Smooth muscle cell (in vitro differentiated cells): ENCODE results near the gene CES5A. TPM values are rescaled to one million over a fixed set of nuclear protein-coding genes. Genes with fewer than 3 reads are reported as not detected.

Experiments used
- DNase-seq: peaks from one replicate; lab custom pipeline; 2025; ENCODE audit not compliant: unreplicated experiment; lab: John Stamatoyannopoulos, UW
- H2AFZ ChIP-seq: fragments of 200-600 bp; sonication (generic); 2 replicates; pipeline ENCODE4 v1.6.0; 2016; ENCODE audit warnings: antibody characterized with exemption, low read depth, mild to moderate bottlenecking
- H3F3A ChIP-seq: fragments of 200-600 bp; sonication (generic); 2 replicates; pipeline ENCODE4 v1.6.0; 2017; ENCODE audit warnings: antibody characterized with exemption, low read depth
- H3K27ac ChIP-seq: fragments of 200-600 bp; sonication (generic); 2 replicates; pipeline ENCODE4 v1.5.1; 2016; ENCODE audit warnings: low read depth, mild to moderate bottlenecking
- H3K27me3 ChIP-seq: fragments of 200-600 bp; sonication (generic); 2 replicates; pipeline ENCODE4 v1.6.1; 2016; ENCODE audit warnings: low read depth, mild to moderate bottlenecking
- H3K36me3 ChIP-seq: fragments of 200-600 bp; sonication (generic); 2 replicates; pipeline ENCODE4 v1.5.1; 2016; ENCODE audit warnings: low read depth
- H3K4me1 ChIP-seq: fragments of 200-600 bp; sonication (generic); 2 replicates; pipeline ENCODE4 v1.5.1; 2016; ENCODE audit warnings: low read depth
- H3K4me2 ChIP-seq: fragments of 200-600 bp; sonication (generic); 2 replicates; pipeline ENCODE4 v1.6.0; 2016; ENCODE audit warnings: mild to moderate bottlenecking
- H3K4me3 ChIP-seq: fragments of 200-600 bp; sonication (generic); 2 replicates; pipeline ENCODE4 v1.5.1; 2016; ENCODE audit warnings: mild to moderate bottlenecking
- H3K79me2 ChIP-seq: fragments of 200-600 bp; sonication (generic); 2 replicates; pipeline ENCODE4 v1.6.0; 2016; ENCODE audit warnings: low read depth, mild to moderate bottlenecking
- H3K9ac ChIP-seq: fragments of 200-600 bp; sonication (generic); 2 replicates; pipeline ENCODE4 v1.6.0; 2016; ENCODE audit warnings: low read depth
- H3K9me3 ChIP-seq: fragments of 200-600 bp; sonication (generic); replicated peaks from 2 replicates; pipeline ENCODE4 v1.5.1; 2016; ENCODE audit warnings: low read depth
- H4K20me1 ChIP-seq: fragments of 200-600 bp; sonication (generic); 2 replicates; pipeline ENCODE4 v1.6.0; 2016; ENCODE audit warnings: low read depth
- WGBS: methylation state at CpG from one replicate; pipeline ENCODE4 v1.1.7; 2016; ENCODE audit warnings: low lambda C conversion rate; 5-methylcytosine and 5-hydroxymethylcytosine counted together
- polyA plus RNA-seq: library from polyadenylated mRNA; unstranded; fragments of >200 nt; fragmentation: Nextera tagmentation; extraction: Ambion mirVana; gene quantifications from 2 replicates; pipeline ENCODE4 v1.2.1, GENCODE V29; 2016
- total RNA-seq: library from RNA; depleted of rRNA; stranded (reverse); fragments of >200 nt; gene quantifications from 2 replicates; pipeline ENCODE4 v1.2.3, GENCODE V29; 2014
- TF ChIP-seq, protein P1 (sequence below): fragments of 200-600 bp; sonication (generic); IDR thresholded peaks from 2 replicates; pipeline ENCODE4 v1.5.1; 2017; ENCODE audit warnings: borderline replicate concordance, mild to moderate bottlenecking, antibody characterized with exemption; ENCODE audit not compliant: insufficient read depth, poor library complexity, severe bottlenecking

Gene CES5A
- total and polyA plus RNA-seq, 2 experiments from 2014 or later = not detected

GRCh38 chr16:55907661-55908060 is 32.5 kb upstream of the CES5A start:
- Histone ChIP-seq H3K36me3 (no peaks in the 10 kb centered on the region), H2AFZ (no peak overlapping the region), H3K27me3 (no peaks in the 10 kb centered on the region), H3K27ac (no peak overlapping the region), H3K9ac (no peak overlapping the region), H3F3A (no peaks in the 10 kb centered on the region), H3K4me2 (no peak overlapping the region), H3K79me2 (no peaks in the 10 kb centered on the region), H4K20me1 (no peaks in the 10 kb centered on the region), H3K4me3 (no peak overlapping the region), H3K9me3 (no peaks in the 10 kb centered on the region), H3K4me1 (no peaks in the 10 kb centered on the region)
- no peak for DNase-seq
- TF ChIP-seq, protein P1, sequence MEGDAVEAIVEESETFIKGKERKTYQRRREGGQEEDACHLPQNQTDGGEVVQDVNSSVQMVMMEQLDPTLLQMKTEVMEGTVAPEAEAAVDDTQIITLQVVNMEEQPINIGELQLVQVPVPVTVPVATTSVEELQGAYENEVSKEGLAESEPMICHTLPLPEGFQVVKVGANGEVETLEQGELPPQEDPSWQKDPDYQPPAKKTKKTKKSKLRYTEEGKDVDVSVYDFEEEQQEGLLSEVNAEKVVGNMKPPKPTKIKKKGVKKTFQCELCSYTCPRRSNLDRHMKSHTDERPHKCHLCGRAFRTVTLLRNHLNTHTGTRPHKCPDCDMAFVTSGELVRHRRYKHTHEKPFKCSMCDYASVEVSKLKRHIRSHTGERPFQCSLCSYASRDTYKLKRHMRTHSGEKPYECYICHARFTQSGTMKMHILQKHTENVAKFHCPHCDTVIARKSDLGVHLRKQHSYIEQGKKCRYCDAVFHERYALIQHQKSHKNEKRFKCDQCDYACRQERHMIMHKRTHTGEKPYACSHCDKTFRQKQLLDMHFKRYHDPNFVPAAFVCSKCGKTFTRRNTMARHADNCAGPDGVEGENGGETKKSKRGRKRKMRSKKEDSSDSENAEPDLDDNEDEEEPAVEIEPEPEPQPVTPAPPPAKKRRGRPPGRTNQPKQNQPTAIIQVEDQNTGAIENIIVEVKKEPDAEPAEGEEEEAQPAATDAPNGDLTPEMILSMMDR = no peak
- WGBS = 93% methylated on average over 3 of the region's 3 CpGs

DNA sequence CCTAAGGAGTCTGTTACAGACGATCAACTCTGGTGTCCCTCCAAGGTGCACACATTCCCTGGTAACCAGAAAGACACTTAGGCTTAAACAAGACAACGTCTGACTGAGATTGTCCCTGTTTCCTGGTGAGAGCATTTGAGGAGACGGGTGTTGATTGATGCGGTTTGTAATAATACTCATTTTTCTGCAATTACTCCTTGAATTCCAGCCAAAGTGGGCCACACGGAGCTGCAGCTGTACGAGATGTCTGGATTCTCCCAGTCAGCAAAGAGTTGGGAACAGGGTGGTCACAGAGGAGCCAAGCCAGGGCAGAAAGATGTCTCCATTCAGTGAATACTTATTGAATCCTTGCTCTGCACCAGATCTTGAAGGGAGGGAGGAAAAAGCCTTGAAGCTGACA is 30.9 kb upstream of the CES5A start:
- Histone ChIP-seq H3F3A (no peaks in the 10 kb centered on the region), H3K4me2 (no peak overlapping the region), H3K79me2 (no peaks in the 10 kb centered on the region), H3K27me3 (no peaks in the 10 kb centered on the region), H3K4me3 (no peak overlapping the region), H4K20me1 (no peaks in the 10 kb centered on the region), H3K9me3 (no peaks in the 10 kb centered on the region), H2AFZ (no peak overlapping the region), H3K4me1 (no peaks in the 10 kb centered on the region), H3K36me3 (no peaks in the 10 kb centered on the region), H3K9ac (no peak overlapping the region), H3K27ac (no peak overlapping the region)
- TF ChIP-seq, protein P1 = no peak
- DNase-seq = no peak
- WGBS = 83% methylated on average over 6 of the region's 6 CpGs

- Histone ChIP-seq H3K27ac (no peak overlapping the region), H3K4me3 (no peak overlapping the region), H3K36me3 (no peaks in the 10 kb centered on the region), H3K27me3 (no peaks in the 10 kb centered on the region), H2AFZ (no peak overlapping the region), H3K4me2 (no peak overlapping the region), H3K9ac (no peak overlapping the region), H3F3A (no peaks in the 10 kb centered on the region), H3K9me3 (no peaks in the 10 kb centered on the region), H4K20me1 (no peaks in the 10 kb centered on the region), H3K4me1 (no peaks in the 10 kb centered on the region), H3K79me2 (no peaks in the 10 kb centered on the region)
- TF ChIP-seq, protein P1 = no peak
- no peak for DNase-seq
- 93% methylated on average over 7 of the region's 7 CpGs for WGBS
Observed at GRCh38 chr16:55905651-55906050, 30.5 kb upstream of the CES5A start.

DNA sequence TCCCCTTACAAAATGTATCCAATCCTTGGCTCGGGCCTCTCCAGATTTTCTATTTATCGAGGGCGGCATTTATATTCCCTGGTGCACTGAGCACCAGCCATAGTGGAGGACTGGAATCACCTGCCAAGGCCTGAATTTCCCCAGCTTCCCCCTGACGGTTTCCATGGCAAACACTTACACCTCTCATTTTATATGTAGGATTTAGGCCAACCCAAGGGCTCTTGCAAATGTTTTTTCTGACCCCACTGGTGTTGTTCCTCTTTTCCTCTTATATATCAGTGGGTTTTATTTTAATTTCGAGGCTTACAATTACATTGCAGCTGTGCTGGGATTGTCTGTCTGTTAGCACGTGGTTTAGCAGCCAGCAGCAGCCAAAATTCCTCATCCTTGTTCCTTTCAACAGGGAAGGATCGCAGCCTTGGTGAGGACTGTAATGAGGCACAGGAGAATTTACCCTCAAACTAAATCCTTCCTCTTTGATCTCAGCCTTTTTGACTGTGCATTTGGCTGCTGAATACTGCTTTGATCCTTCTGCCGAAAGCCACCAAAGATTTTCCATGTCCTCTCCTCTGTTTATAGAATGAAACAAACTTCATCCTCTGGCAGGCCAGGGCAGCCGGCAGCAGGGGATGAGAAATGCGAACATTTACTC is 26.5 kb upstream of the CES5A start:
- Histone ChIP-seq H3K4me1 (peaks cover 10% of the 10 kb centered on the region), H3K9me3 (no peaks in the 10 kb centered on the region), H4K20me1 (no peaks in the 10 kb centered on the region), H3K27ac (no peak overlapping the region), H3K4me2 (no peak overlapping the region), H3K79me2 (no peaks in the 10 kb centered on the region), H3K4me3 (no peak overlapping the region), H2AFZ (no peak overlapping the region), H3K27me3 (no peaks in the 10 kb centered on the region), H3F3A (no peaks in the 10 kb centered on the region), H3K36me3 (no peaks in the 10 kb centered on the region), H3K9ac (no peak overlapping the region)
- TF ChIP-seq, protein P1 = no peak
- WGBS = 59% methylated on average over 10 of the region's 10 CpGs
- DNase-seq = no peak
